ENCODE data around the gene ARHGEF25.

The ARHGEF25 gene

GRCh38 chr12:57622293-57623245 lies 11.3 kb downstream of the ARHGEF25 start:
- H3K4me3 ChIP-seq (ENCODE audit: low read depth, low read length) = no peak overlapping the region
- TF ChIP-seq CTCF (IDR thresholded peaks at IDR 0.05; ENCODE audit: low read depth, low read length, missing control alignments) = no peak
- no peak for DNase-seq (ENCODE audit: low read depth)

- no peak for TF ChIP-seq CTCF (IDR thresholded peaks at IDR 0.05; ENCODE audit: low read depth, low read length, missing control alignments)
- no peak overlapping the region for H3K4me3 ChIP-seq (ENCODE audit: low read depth, low read length)
- no peak for DNase-seq (ENCODE audit: low read depth)
These were observed 12.2 kb downstream of the ARHGEF25 start for GRCh38 chr12:57623385-57623784.

GRCh38 chr12:57623811-57624390 lies 12.7 kb downstream of the ARHGEF25 start:
- TF ChIP-seq CTCF (IDR thresholded peaks at IDR 0.05; ENCODE audit: low read depth, low read length, missing control alignments) = no peak
- no peak for DNase-seq (ENCODE audit: low read depth)
- H3K4me3 ChIP-seq (ENCODE audit: low read depth, low read length) = no peak overlapping the region

GRCh38 chr12:57624441-57625220 lies 13.4 kb downstream of the ARHGEF25 start:
- no peak overlapping the region for H3K4me3 ChIP-seq (ENCODE audit: low read depth, low read length)
- DNase-seq (ENCODE audit: low read depth) = no peak
- no peak for TF ChIP-seq CTCF (IDR thresholded peaks at IDR 0.05; ENCODE audit: low read depth, low read length, missing control alignments)

GRCh38 chr12:57625261-57626032 lies 14.2 kb downstream of the ARHGEF25 start:
- no peak overlapping the region for H3K4me3 ChIP-seq (ENCODE audit: low read depth, low read length)
- no peak for DNase-seq (ENCODE audit: low read depth)
- no peak for TF ChIP-seq CTCF (IDR thresholded peaks at IDR 0.05; ENCODE audit: low read depth, low read length, missing control alignments)

Measured in GM12864 (cell line).